Mesodermal cell (in vitro differentiated cells): ENCODE data around the gene TMEM196.

Source experiments
- H3K27ac ChIP-seq: 2 replicates; pipeline ENCODE4 v1.7.0; 2013; ENCODE audit warnings: mild to moderate bottlenecking, low read depth, low read length, moderate library complexity; ENCODE audit not compliant: severe bottlenecking
- H3K36me3 ChIP-seq: 2 replicates; pipeline ENCODE4 v1.7.1; 2013; ENCODE audit warnings: mild to moderate bottlenecking, low read length, moderate library complexity; ENCODE audit not compliant: control insufficient read depth, insufficient read depth
- H3K4me1 ChIP-seq: one replicate; pipeline ENCODE4 v1.7.1; 2013; ENCODE audit warnings: mild to moderate bottlenecking, low read length; ENCODE audit not compliant: insufficient read depth, control insufficient read depth, poor library complexity, severe bottlenecking
- H3K4me3 ChIP-seq: 2 replicates; pipeline ENCODE4 v1.7.0; 2013; ENCODE audit warnings: low read length, control low read depth, mild to moderate bottlenecking; ENCODE audit not compliant: insufficient read depth, poor library complexity, severe bottlenecking; ENCODE audit errors: extremely low read depth
- H3K9me3 ChIP-seq: 2 replicates; pipeline ENCODE4 v1.7.1; 2013; ENCODE audit warnings: mild to moderate bottlenecking, low read length, moderate library complexity; ENCODE audit not compliant: control insufficient read depth
- WGBS, 2 experiments: methylation state at CpG; one replicate each; pipeline ENCODE4 v1.1.5; 2013; ENCODE audit warnings: missing lambda C conversion rate in 2 of 2; ENCODE audit not compliant: insufficient coverage in 2 of 2; 5-methylcytosine and 5-hydroxymethylcytosine counted together

Gene TMEM196

DNA sequence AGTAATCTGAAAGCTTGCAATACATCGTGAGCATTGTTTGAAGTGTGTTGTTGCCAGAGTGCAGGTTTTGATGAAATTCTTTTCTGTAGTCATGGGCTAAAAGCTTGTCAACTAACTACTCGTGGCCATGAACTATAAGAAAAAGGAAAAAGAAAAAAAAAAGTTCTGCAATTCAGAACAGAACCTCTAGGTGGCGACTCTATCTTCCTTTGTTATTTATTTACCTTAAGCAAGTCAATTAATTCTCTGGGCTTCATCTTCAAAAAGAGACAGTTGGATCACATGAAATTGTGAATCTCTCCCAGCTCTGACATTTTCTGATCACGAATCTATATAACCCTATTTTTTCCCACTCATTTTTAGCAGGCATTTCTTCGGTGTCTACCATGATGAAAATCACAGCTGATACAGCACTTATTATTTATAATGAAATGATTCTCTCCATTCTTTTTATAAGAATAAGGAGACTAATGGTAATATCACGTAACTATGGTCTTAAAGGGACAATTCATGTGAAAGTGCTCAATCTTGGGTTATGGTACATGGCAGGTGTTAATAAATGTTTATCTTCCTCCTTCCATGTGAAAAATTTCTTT lies 18.8 kb downstream of the TMEM196 start:
- H3K4me3 ChIP-seq, result no peak overlapping the region
- no peaks in the 10 kb centered on the region for H3K9me3 ChIP-seq
- H3K4me1 ChIP-seq, result no peaks in the 10 kb centered on the region
- H3K36me3 ChIP-seq, result no peaks in the 10 kb centered on the region
- 0% methylated on average over 1 to 2 of the region's 6 CpGs for WGBS, 2 experiments
- H3K27ac ChIP-seq, result no peak overlapping the region

DNA sequence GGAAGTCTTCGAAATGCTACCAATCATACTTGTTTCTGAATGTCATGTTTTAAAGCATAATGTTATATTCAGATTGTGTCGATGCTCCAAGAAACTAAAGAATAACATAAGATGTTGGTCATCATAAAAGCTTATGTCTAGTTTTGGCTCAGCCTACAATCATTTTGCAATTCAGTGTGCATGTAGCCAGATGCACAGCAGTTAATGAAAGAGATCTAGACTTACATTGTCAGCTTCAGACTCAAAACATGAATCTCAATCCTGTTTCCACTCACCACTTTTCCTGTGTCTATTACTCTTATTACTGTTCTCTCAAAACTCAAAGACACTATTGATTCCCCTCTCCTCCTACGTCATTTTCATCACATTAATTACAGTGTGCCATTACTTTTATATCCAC lies 21.4 kb downstream of the TMEM196 start:
- Histone ChIP-seq H3K27ac (no peak overlapping the region), H3K36me3 (no peaks in the 10 kb centered on the region), H3K9me3 (no peaks in the 10 kb centered on the region), H3K4me3 (no peak overlapping the region), H3K4me1 (no peaks in the 10 kb centered on the region)
- 78 to 100% methylated on average over 1 to 2 of the region's 3 CpGs for WGBS, 2 experiments

DNA sequence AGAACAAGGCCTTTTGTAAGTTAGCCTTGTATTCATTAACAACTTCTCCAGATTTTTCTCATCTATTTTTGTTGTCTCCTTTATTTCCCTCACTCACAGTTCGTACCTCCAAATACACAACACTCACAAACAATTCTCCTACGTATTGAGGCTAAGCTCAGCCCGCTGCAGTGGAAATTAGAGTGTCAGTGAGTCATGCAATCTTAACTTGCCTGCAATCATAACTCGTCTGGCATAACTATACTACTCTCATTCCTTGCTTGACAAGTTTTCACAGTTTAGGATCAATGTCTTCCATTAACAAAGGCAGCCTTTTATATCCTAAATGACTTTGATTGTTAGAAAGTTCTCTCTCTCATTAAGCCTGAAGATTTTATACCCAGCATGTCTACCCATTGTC lies 23.8 kb downstream of the TMEM196 start:
- 87% methylated on average over 3 of the region's 4 CpGs; no CpG with 5 or more reads in 1 of the 2 experiments for WGBS, 2 experiments
- Histone ChIP-seq H3K27ac (no peak overlapping the region), H3K9me3 (no peaks in the 10 kb centered on the region)

GRCh38 chr7:19747740-19748339 lies 25.6 kb downstream of the TMEM196 start:
- Histone ChIP-seq H3K36me3 (no peaks in the 10 kb centered on the region), H3K27ac (no peak overlapping the region), H3K4me1 (no peaks in the 10 kb centered on the region), H3K9me3 (no peaks in the 10 kb centered on the region), H3K4me3 (no peak overlapping the region)
- no CpG with 5 or more reads among the region's 4 CpGs for WGBS, 2 experiments

More for the DNA sequence above, 23.8 kb downstream of the TMEM196 start:
- Histone ChIP-seq H3K4me3 (no peak overlapping the region), H3K36me3 (no peaks in the 10 kb centered on the region), H3K4me1 (no peaks in the 10 kb centered on the region)

GRCh38 chr7:19744075-19744474 lies 29.3 kb downstream of the TMEM196 start:
- Histone ChIP-seq H3K27ac (no peak overlapping the region), H3K36me3 (no peaks in the 10 kb centered on the region), H3K4me3 (no peak overlapping the region), H3K4me1 (no peaks in the 10 kb centered on the region), H3K9me3 (no peaks in the 10 kb centered on the region)
- no CpG with 5 or more reads among the region's 1 CpG for WGBS, 2 experiments

DNA sequence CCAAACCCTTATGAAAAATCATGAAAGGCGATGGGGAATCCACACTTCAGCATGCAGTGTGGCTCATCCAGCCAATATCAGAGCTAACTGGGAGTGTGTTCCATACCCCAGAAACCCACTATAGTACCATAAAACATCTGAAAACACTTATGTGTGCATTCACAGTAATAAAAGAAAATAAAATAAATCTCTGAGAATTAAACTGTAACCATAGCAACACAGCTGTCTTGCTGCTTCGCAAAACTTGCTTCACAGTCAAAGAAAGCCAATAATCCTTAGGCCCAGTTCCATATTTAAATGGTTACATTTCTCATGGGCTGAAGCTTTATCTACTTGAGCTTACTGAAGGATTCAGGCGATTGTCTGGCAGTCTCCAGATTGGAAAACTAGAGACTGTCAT lies 44.7 kb downstream of the TMEM196 start:
- Histone ChIP-seq H3K36me3 (no peaks in the 10 kb centered on the region), H3K27ac (no peak overlapping the region), H3K9me3 (no peaks in the 10 kb centered on the region), H3K4me3 (no peak overlapping the region), H3K4me1 (no peaks in the 10 kb centered on the region)
- 78 to 90% methylated on average over 2 to 3 of the region's 3 CpGs for WGBS, 2 experiments

GRCh38 chr7:19725770-19726169 lies 47.6 kb downstream of the TMEM196 start:
- Histone ChIP-seq H3K9me3 (no peaks in the 10 kb centered on the region), H3K4me1 (no peaks in the 10 kb centered on the region), H3K36me3 (no peaks in the 10 kb centered on the region), H3K27ac (no peak overlapping the region), H3K4me3 (no peak overlapping the region)
- 84 to 97% methylated on average over 3 of the region's 5 CpGs for WGBS, 2 experiments

GRCh38 chr7:19715499-19715898 lies 57.9 kb downstream of the TMEM196 start:
- Histone ChIP-seq H3K36me3 (no peaks in the 10 kb centered on the region), H3K27ac (no peak overlapping the region), H3K4me1 (no peaks in the 10 kb centered on the region), H3K4me3 (no peak overlapping the region), H3K9me3 (no peaks in the 10 kb centered on the region)
- WGBS, 2 experiments, result 40 to 67% methylated on average over 1 of the region's 1 CpG

- Histone ChIP-seq H3K4me3 (no peak overlapping the region), H3K9me3 (no peaks in the 10 kb centered on the region), H3K36me3 (no peaks in the 10 kb centered on the region), H3K27ac (no peak overlapping the region), H3K4me1 (no peaks in the 10 kb centered on the region)
- no CpG with 5 or more reads among the region's 1 CpG for WGBS, 2 experiments
Observed at GRCh38 chr7:19713676-19714075, 59.7 kb downstream of the TMEM196 start.

DNA sequence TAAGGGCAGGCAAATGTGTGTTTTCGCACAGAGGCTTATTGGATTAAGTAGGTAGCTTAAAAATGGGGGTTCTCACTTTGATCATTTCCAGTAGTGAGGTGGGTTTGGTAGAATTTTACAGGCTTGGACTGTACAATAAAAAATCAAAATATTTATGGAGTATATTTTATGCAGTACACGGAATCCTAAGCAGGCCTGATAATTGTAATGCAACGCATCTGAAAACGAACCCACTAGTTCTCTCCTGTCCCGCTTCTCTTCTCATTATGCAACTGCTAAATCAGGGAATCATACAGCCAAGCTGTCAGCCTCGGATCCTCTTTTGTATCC lies 64.2 kb downstream of the TMEM196 start:
- H3K36me3 ChIP-seq, result peaks cover under 1% of the 10 kb centered on the region
- no peak overlapping the region for H3K27ac ChIP-seq
- H3K4me3 ChIP-seq, result peak overlapping the region; percentile 84
- peaks cover 15% of the 10 kb centered on the region for H3K4me1 ChIP-seq
- WGBS, 2 experiments, result 70 to 76% methylated on average over 4 to 6 of the region's 6 CpGs
- no peaks in the 10 kb centered on the region for H3K9me3 ChIP-seq

GRCh38 chr7:19708397-19709248 lies 64.8 kb downstream of the TMEM196 start, which contains the start of gene POLR1F:
Gene POLR1F, minus strand, starts transcription at chr7:19709037. Its CDS starts 21 bp downstream, at chr7:19709016.
- peak within 1 kb of the TSS; percentile 84 for H3K4me3 ChIP-seq
- WGBS, 2 experiments, result 0 to 1% methylated on average over 42 to 52 of the region's 56 CpGs
- peak within 1 kb of the TSS; percentile 64 for H3K27ac ChIP-seq
- H3K4me1 ChIP-seq, result peaks cover 15% of the 10 kb centered on the region
- H3K9me3 ChIP-seq, result no peaks in the 10 kb centered on the region
- H3K36me3 ChIP-seq, result peaks cover 5% of the 10 kb centered on the region
